ENCODE results near the gene GPR137C.

DNA sequence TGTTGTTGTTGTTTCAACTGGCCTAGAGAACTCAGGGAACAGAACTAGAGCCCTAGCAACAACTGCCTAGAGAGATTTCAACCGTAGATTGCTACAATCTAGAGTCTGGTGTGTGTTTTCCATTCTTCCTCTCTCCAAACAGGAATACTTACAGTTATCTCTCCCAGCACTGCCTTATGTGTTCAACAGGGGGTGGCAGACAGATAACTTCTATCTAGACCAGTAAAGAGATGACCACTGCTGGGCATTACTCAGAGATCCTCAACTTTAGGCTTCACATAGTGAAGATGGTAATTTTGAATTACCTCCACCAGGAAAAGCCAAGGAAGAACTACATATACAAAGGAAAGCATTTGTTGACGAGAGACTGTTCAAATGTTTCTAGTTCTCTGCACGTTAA, 5.1 kb upstream of the GPR137C start:
- TF ChIP-seq POLR2AphosphoS5 (IDR thresholded peaks at IDR 0.05; ENCODE audit: insufficient read depth in 1 of 2, low read depth in 1 of 2): no peak
- TF ChIP-seq, protein P1, sequence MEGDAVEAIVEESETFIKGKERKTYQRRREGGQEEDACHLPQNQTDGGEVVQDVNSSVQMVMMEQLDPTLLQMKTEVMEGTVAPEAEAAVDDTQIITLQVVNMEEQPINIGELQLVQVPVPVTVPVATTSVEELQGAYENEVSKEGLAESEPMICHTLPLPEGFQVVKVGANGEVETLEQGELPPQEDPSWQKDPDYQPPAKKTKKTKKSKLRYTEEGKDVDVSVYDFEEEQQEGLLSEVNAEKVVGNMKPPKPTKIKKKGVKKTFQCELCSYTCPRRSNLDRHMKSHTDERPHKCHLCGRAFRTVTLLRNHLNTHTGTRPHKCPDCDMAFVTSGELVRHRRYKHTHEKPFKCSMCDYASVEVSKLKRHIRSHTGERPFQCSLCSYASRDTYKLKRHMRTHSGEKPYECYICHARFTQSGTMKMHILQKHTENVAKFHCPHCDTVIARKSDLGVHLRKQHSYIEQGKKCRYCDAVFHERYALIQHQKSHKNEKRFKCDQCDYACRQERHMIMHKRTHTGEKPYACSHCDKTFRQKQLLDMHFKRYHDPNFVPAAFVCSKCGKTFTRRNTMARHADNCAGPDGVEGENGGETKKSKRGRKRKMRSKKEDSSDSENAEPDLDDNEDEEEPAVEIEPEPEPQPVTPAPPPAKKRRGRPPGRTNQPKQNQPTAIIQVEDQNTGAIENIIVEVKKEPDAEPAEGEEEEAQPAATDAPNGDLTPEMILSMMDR (IDR thresholded peaks at IDR 0.05): no peak
- no peak for TF ChIP-seq POLR2A (IDR thresholded peaks at IDR 0.05)

Data from vagina (tissue), 2 donors.